DND-41 (cell line): ENCODE measurements around the gene MTSS2.

ENCODE experiments used
- ATAC-seq: fragments of 200-7000 bp; cut with Tn5 transposase; 3 replicates; pipeline ENCODE4 v1.9.1; 2021; ENCODE audit warnings: low read depth; ENCODE audit not compliant: insufficient read depth
- DNase-seq: peaks from one replicate; pipeline ENCODE4 v3.0.0-alpha.2; 2020
- H2AFZ ChIP-seq: 2 replicates; pipeline ENCODE4 v1.6.0; 2012; ENCODE audit warnings: low read depth, low read length
- H3K27ac ChIP-seq: 2 replicates; pipeline ENCODE4 v1.5.1; 2012; ENCODE audit warnings: low read length, inconsistent platforms
- H3K27me3 ChIP-seq: fragments of 200-600 bp; sonication (generic); 2 replicates; pipeline ENCODE4 v1.6.0; 2012; ENCODE audit warnings: low read length, mild to moderate bottlenecking, inconsistent platforms; ENCODE audit not compliant: insufficient read depth, poor library complexity
- H3K36me3 ChIP-seq: 2 replicates; pipeline ENCODE4 v1.5.1; 2012; ENCODE audit warnings: low read length, inconsistent platforms; ENCODE audit not compliant: insufficient read depth
- H3K4me1 ChIP-seq: 2 replicates; pipeline ENCODE4 v1.5.1; 2012; ENCODE audit warnings: mild to moderate bottlenecking, low read length; ENCODE audit not compliant: insufficient read depth
- H3K4me2 ChIP-seq: 2 replicates; pipeline ENCODE4 v1.6.0; 2012; ENCODE audit warnings: mild to moderate bottlenecking, moderate library complexity, low read length, inconsistent platforms; ENCODE audit not compliant: insufficient read depth
- H3K4me3 ChIP-seq, 2 experiments: fragments of 200-600 bp in 1 of 2; shearing (Covaris generic) in 1 of 2; 2 replicates each; pipeline ENCODE4 v1.5.1; 2012 to 2016; ENCODE audit warnings: inconsistent platforms in 2 of 2, low read length in 2 of 2, mild to moderate bottlenecking in 2 of 2, low read depth in 1 of 2, moderate library complexity in 1 of 2
- H3K79me2 ChIP-seq: 2 replicates; pipeline ENCODE4 v1.6.0; 2012; ENCODE audit warnings: low read length, inconsistent platforms; ENCODE audit not compliant: insufficient read depth
- H3K9ac ChIP-seq: 2 replicates; pipeline ENCODE4 v1.6.0; 2012; ENCODE audit warnings: low read depth, mild to moderate bottlenecking, inconsistent platforms, low read length, moderate library complexity
- H3K9me3 ChIP-seq: 2 replicates; pipeline ENCODE4 v1.5.1; 2012; ENCODE audit warnings: low read length, moderate library complexity, mild to moderate bottlenecking, inconsistent platforms; ENCODE audit not compliant: insufficient read depth, severe bottlenecking
- H4K20me1 ChIP-seq: 2 replicates; pipeline ENCODE4 v1.6.0; 2012; ENCODE audit warnings: low read length; ENCODE audit not compliant: insufficient read depth
- CTCF ChIP-seq: IDR thresholded peaks from 2 replicates; pipeline ENCODE4 v1.5.1; 2012; ENCODE audit warnings: borderline replicate concordance, low read length, moderate library complexity, mild to moderate bottlenecking; ENCODE audit not compliant: poor library complexity, severe bottlenecking; ENCODE audit errors: extremely low read depth
- EZH2 ChIP-seq: IDR thresholded peaks from 3 replicates; pipeline ENCODE4 v1.6.1; 2012; ENCODE audit warnings: borderline replicate concordance, low read depth, mild to moderate bottlenecking, moderate library complexity, low read length, inconsistent platforms; ENCODE audit not compliant: severe bottlenecking

Gene MTSS2

GRCh38 chr16:70652322-70652721 lies 33.5 kb downstream of the MTSS2 start:
- Histone ChIP-seq H4K20me1 (no peaks in the 10 kb centered on the region), H3K4me2 (no peak overlapping the region), H3K9me3 (no peaks in the 10 kb centered on the region), H3K27ac (no peak overlapping the region), H3K9ac (no peak overlapping the region), H3K4me1 (peaks cover 6% of the 10 kb centered on the region), H3K79me2 (no peaks in the 10 kb centered on the region), H3K36me3 (no peaks in the 10 kb centered on the region), H3K27me3 (no peaks in the 10 kb centered on the region), H2AFZ (no peak overlapping the region), H3K4me3 (no peak overlapping the region)
- no peak for DNase-seq
- ATAC-seq: no peak
- no peak for TF ChIP-seq CTCF
- TF ChIP-seq EZH2: no peak

GRCh38 chr16:70651524-70651923 lies 34.3 kb downstream of the MTSS2 start:
- Histone ChIP-seq H3K27me3 (no peaks in the 10 kb centered on the region), H3K4me1 (peaks cover 6% of the 10 kb centered on the region), H3K36me3 (no peaks in the 10 kb centered on the region), H4K20me1 (no peaks in the 10 kb centered on the region), H3K27ac (no peak overlapping the region), H3K79me2 (no peaks in the 10 kb centered on the region), H3K4me3 (no peak overlapping the region), H3K9me3 (no peaks in the 10 kb centered on the region), H3K9ac (no peak overlapping the region), H3K4me2 (no peak overlapping the region), H2AFZ (no peak overlapping the region)
- DNase-seq: no peak
- no peak for ATAC-seq
- no peak for TF ChIP-seq EZH2
- TF ChIP-seq CTCF: no peak

- TF ChIP-seq EZH2 (no peak), CTCF (no peak)
- ATAC-seq (no peak), DNase-seq (no peak)
- peaks cover 6% of the 10 kb centered on the region for H3K4me1 ChIP-seq
- peaks cover 3% of the 10 kb centered on the region for H3K27me3 ChIP-seq
- H3K4me2 ChIP-seq: no peak overlapping the region
- H3K9ac ChIP-seq: no peak overlapping the region
- no peak overlapping the region for H3K4me3 ChIP-seq
- no peaks in the 10 kb centered on the region for H3K36me3 ChIP-seq
- no peaks in the 10 kb centered on the region for H3K79me2 ChIP-seq
- no peaks in the 10 kb centered on the region for H3K9me3 ChIP-seq
- no peak overlapping the region for H2AFZ ChIP-seq
- H3K27ac ChIP-seq: no peak overlapping the region
- H4K20me1 ChIP-seq: no peaks in the 10 kb centered on the region
Measured at GRCh38 chr16:70650216-70650615, 35.6 kb downstream of the MTSS2 start.

- TF ChIP-seq EZH2 (no peak), CTCF (no peak)
- H3K9ac ChIP-seq: no peak overlapping the region
- H3K36me3 ChIP-seq: no peaks in the 10 kb centered on the region
- no peaks in the 10 kb centered on the region for H3K9me3 ChIP-seq
- H3K4me3 ChIP-seq: no peak overlapping the region
- no peak overlapping the region for H2AFZ ChIP-seq
- H3K27me3 ChIP-seq: peaks cover 4% of the 10 kb centered on the region
- no peak overlapping the region for H3K4me2 ChIP-seq
- no peaks in the 10 kb centered on the region for H4K20me1 ChIP-seq
- no peak for DNase-seq
- ATAC-seq: no peak
- H3K27ac ChIP-seq: no peak overlapping the region
- no peaks in the 10 kb centered on the region for H3K79me2 ChIP-seq
- peaks cover 6% of the 10 kb centered on the region for H3K4me1 ChIP-seq
Measured at GRCh38 chr16:70649300-70649699, 36.6 kb downstream of the MTSS2 start.
